Measurements from ENCODE around the gene ZDHHC1.

ZDHHC1 gene

GRCh38 chr16:67407176-67407787 lies 9.0 kb downstream of the ZDHHC1 start:
- no peak for DNase-seq

DNA sequence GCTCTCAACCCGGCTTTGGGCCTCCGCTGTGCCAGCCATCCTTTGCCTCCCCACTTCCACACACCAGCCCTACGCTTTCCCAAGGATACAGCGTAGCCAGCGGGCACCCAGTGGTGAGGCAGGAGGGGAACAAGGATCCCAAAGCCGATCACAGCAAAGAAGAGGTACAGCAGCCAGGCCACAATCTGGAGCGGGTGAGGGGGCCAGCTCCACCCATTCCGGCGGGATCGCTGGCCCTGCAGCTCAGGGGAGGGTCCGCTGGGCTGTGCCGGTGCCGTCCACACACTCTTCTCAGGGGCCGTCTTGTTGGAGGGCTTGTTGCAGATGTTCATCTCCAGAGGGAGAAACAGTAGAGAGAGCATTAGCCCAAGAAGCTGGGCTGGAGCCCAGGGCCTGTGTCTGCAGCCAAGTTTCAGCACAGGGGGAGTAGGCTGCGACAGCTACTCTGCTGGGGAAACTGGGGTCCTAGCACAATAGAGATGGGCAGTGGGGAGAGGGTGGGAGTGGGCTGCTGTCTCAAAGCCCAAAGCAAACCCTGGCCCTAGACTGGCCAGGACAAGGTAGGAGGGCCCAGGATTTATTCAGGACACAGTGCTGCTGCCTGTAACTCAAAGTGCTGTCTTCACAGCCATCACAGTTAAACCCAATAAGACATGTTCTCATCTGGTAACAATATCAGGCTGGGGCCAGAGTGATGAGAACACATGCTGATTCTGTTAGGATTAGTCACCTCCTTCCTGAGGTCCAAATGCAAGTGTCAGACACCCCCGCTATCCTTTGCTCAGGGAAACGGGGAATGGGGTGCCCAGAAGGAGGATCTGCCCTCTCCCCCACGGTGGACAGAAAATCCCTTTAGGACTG lies 9.9 kb downstream of the ZDHHC1 start:
- DNase-seq = no peak

GRCh38 chr16:67405336-67405735 lies 10.9 kb downstream of the ZDHHC1 start:
- no peak for DNase-seq

DNA sequence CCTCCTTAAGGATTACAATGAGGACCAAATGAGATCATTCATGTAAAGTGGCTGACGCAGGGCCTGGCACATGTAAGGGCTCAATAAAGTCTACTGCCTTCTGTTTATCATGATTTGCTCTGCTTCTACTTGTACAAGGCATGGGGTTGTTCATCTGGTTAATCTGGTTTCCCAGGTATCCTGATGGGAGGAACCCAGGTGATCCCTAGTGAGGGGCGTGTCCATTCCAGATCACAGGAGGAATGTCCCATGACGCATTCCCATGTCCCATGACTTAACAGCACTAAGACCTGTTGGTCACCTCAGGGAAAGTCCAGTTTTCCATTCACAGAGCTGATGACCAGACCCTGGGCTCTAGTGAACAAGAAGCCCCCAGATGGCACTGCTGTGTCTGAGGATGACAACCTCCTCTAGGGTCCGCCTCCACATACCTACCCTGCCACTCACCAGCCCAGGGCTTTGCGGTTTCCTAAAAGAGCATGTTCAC lies 11.5 kb downstream of the ZDHHC1 start:
- peak; percentile 7 for DNase-seq

GRCh38 chr16:67403976-67404555 lies 12.2 kb downstream of the ZDHHC1 start:
- no peak for DNase-seq

DNA sequence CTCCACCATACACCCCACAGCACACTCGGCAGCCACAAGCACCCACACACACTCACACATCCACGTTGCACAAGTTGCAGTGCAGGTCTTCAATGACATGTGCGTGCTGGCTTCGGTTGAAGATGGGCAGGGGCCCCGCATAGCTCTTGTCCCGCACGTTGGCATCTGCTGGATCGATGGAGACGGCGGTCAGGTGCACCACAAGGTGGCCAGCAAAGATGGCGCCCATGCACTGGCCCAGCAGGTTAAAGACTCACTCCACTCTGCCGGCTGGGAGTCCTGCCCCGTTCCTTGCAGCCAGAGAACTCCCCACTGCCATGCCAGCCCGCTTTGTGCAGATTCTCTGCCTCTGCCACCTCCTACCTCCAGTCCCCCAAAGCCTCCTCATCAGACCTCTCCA lies 15.4 kb downstream of the ZDHHC1 start:
- no peak for DNase-seq

GRCh38 chr16:67399749-67400704 lies 16.2 kb downstream of the ZDHHC1 start:
- no peak for DNase-seq

GRCh38 chr16:67399218-67399733 lies 17.0 kb downstream of the ZDHHC1 start:
- DNase-seq = no peak

DNA sequence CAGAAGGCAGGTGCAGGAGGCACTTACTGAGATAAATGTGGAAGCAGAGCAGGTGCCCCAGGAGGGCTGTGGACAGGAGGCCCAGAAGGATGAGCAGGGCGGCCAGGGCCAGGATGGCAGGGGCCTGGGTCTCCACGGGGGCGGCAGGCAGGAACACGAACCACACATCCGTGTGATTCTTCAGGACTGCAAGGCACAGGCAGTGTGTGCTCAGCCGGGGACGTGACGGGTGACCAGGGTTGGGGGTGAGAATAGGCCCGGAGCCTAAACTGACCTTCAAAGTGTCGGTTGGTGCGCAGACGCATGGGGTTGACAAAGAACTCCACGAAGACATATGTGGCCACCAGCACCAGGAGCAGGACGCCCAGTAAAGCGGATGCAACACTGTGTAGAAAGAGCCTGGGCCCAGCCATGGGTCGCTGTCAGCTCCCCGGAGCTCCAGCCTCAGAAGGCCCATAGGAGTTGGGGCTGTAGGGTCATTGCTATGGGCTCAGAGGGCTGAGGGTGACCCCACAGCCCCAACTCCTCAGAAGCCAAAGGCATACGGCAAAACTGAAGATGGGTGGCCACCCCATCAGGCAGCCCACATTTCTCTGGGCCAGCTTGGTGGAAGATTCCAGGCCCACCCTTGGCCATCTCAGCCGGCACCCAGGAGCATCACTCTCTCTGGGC lies 17.6 kb downstream of the ZDHHC1 start:
- no peak for DNase-seq

DNA sequence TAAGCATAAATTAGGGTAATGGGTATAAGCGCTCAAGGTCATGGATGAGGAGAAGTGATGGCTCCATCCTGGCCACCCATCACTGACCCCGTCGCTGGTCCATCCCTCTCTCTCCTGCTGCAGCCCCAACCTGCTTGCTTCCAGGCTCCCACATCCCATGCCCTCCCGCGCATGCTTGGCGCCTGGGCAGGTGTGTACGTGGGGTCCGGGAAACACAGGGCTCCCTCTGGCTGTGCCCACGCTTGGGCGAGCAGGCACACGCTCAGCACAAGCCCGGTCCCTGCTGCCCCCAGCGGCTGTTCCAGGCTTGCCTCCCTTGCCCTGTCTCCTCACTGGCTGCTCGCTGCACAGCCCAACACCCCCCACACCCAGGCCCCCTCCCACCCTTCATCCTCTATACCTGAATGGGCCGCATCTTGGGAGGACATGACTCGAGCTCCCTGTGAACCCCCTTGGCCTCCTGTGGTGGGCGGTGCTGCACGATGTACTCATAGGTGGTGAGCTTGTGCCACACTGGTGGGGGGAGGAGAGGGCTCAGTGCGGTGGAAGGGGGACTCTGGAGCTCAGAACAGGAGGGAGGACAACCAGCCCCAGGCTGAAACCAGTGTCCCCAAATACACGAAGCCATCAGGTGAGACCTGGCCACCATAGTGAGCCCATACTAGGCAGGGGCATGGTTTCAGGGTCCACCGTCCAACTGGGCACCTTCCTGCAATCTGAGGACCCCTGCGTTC lies 18.3 kb downstream of the ZDHHC1 start:
- DNase-seq = no peak

DNA sequence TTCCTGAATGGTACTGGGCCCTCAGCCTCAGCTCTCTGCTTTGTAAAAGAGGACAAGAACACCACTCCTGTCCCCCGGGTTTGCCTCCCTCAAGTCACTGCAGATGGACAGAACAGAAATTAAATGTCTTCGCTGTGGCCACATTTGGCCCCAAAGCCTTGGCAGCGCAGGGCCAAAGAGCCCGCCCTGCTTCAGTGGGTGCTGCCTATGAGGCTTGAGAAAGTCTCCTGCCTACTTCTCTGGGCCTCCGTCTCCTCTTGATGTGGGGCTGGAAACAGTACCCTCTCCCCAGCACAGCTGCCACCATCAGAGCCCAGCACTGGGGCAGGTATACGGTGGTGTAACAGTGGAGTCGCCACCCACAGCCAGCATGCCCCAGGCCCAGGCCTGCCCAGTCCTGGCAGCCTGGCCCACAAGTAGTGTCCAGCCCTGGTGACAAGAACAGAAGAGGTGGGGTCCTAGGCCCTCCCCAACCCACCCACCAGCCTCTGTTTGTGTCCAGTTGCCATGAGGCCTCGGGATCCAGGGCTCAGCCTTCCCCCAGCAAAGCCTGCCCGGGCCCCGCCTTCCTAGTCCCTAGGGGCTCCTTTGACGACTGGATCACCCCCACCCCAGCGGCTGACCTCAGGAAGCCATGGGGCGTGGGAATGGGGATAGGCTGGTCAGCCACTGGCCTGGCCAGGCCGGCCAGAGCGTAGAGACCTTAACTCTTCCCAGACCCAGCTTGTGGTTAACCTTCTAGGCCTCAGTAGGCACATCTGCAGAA lies 19.1 kb downstream of the ZDHHC1 start:
- no peak for DNase-seq

- peak; percentile 72 for DNase-seq
Observed at GRCh38 chr16:67396159-67397035, 19.9 kb downstream of the ZDHHC1 start.

DNA sequence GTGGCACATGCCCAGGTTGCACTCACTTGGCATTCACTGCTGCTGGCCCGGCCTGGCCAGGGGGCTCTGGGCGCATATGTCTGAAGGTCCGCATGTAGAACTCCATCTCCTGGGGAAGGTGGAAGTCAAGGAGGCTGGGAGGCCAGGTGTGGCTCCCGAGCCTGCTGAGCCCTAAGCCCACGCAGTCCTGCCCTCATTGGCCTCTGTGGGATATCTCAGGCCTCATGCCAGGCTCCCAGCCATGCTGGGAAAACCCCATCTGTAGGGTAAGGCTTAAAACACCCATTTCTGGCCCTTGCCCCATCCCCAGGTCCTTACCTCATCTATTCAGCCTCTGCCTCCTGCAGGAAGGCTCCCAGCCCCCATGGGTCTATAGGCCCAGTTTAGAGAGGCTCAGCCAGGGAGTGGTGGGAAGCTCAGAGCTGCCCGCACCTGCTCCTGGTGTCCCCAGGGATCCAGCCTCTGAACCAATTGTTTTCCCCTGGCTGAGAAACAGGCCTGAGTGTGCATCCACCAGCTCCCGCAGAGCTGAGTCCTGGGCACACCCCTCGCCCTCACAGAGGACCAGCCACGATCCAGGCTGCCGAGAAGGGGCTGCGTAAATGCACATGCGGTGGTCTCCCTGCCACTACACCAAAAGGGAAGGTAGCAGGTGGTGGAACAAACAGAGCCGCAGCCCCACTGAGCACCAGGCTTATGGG lies 20.7 kb downstream of the ZDHHC1 start:
- DNase-seq = peak; percentile 47

GRCh38 chr16:67395105-67395457 lies 21.2 kb downstream of the ZDHHC1 start:
- DNase-seq = no peak

GRCh38 chr16:67394155-67395104 lies 21.8 kb downstream of the ZDHHC1 start:
- no peak for DNase-seq

- DNase-seq = no peak
Observed at GRCh38 chr16:67393788-67394154, 22.5 kb downstream of the ZDHHC1 start.

- DNase-seq = peak; percentile 42
Observed at GRCh38 chr16:67393111-67393787, 23.0 kb downstream of the ZDHHC1 start, which contains the start of gene TPPP3. Gene TPPP3 (minus strand): TSS chr16:67393498. CDS start chr16:67391111, 2,387 bp downstream.

All from DMS79 treated with DMSO at 0.1 percent for 48 hours (cell line).